DMS153 treated with DMSO at 0.1 percent for 48 hours (cell line): ENCODE measurements around the gene GPS1.

Experiments
- DNase-seq: peaks from one replicate; lab custom pipeline; 2025; ENCODE audit not compliant: unreplicated experiment; lab: John Stamatoyannopoulos, UW

The GPS1 gene

GRCh38 chr17:82076785-82077591 lies 25.3 kb downstream of the GPS1 start:
- no peak for DNase-seq

- no peak for DNase-seq
Measured at GRCh38 chr17:82077617-82078358, 26.1 kb downstream of the GPS1 start.

GRCh38 chr17:82078433-82078832 lies 26.7 kb downstream of the GPS1 start:
- no peak for DNase-seq

GRCh38 chr17:82079001-82079677 lies 27.4 kb downstream of the GPS1 start:
- no peak for DNase-seq

GRCh38 chr17:82080048-82080788 lies 28.5 kb downstream of the GPS1 start:
- DNase-seq, result no peak

GRCh38 chr17:82080789-82081464 lies 29.2 kb downstream of the GPS1 start:
- no peak for DNase-seq

GRCh38 chr17:82081546-82081945 lies 29.8 kb downstream of the GPS1 start:
- no peak for DNase-seq

GRCh38 chr17:82081966-82082365 lies 30.3 kb downstream of the GPS1 start:
- DNase-seq, result no peak

- DNase-seq, result no peak
Measured at GRCh38 chr17:82082456-82082855, 30.8 kb downstream of the GPS1 start.

- DNase-seq, result no peak
Measured at GRCh38 chr17:82083009-82083408, 31.3 kb downstream of the GPS1 start.

GRCh38 chr17:82083533-82084359 lies 32.0 kb downstream of the GPS1 start:
- DNase-seq, result no peak

GRCh38 chr17:82084373-82085030 lies 32.8 kb downstream of the GPS1 start:
- DNase-seq, result no peak

GRCh38 chr17:82085031-82085861 lies 33.5 kb downstream of the GPS1 start:
- DNase-seq, result no peak

GRCh38 chr17:82085931-82086764 lies 34.5 kb downstream of the GPS1 start:
- DNase-seq, result no peak

- no peak for DNase-seq
Measured at GRCh38 chr17:82086941-82087906, 35.5 kb downstream of the GPS1 start.
